Measurements from ENCODE around the gene ZNF236. TPM values are rescaled to one million over a fixed set of nuclear protein-coding genes. Genes with fewer than 3 reads are reported as not detected.

Gene ZNF236
- total and polyA plus RNA-seq, 10 of the 15 experiments (the other 5 are each of a cell fraction or from before 2014, with no cell fraction given) = 1.0 to 14.4 (median 5.9) TPM

DNA sequence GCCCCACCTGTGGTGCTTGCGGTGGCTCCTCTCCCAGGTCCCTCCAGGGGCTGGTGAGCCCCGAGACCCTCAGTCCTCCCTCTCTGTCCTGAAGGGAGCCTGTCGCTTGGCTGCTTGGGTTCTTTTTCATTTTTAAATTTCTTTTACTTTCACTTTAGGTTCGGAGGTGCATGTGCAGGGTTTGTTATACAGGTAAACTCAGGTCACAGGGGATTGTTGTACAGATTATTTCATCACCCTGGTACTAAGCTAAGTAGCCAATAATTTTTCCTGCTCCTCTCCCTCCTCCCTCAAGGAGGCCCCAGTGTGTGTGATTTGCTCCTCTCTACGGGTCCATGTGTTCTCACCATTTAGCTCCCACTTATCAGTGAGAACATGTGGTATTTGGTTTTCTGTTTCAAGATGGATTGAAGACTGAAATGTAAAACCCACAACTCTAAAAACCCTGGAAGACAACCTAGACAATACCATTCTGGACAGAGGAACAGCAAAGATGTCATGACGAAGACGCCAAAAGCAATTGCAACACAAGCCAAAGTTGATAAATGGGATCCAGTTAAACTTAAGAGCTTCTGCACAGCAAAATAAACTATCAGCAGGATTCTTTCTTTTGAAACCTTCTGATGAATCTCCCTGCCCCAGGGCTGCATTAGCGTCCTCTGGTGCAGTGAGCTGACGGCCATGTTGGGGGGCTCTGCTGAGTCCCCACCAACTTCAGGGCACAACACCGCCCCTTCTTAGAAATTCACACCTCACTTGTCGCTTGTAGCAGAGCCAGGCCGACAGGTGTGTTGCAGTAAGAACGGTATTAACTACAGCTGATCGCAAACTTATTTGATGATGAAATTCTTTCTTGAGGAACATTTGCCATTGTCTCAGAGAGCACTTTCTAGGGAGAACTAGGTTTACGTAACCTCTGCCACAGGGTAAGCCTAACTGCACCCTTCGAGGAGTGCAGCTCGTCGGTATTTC is 135.3 kb downstream of the ZNF236 start:
- WGBS (ENCODE audit: insufficient coverage, insufficient replicate concordance, low lambda C conversion rate, missing lambda C conversion rate) = 84% methylated on average over 18 of the region's 18 CpGs
- ChIA-PET SMC1A (ENCODE audit: uncharacterized antibody, unreplicated experiment) (interaction anchor here (1.0 to 9.8 kb wide), 3 partner anchors 18 to 42 kb away, joined by 3 to 140 read pairs (median 3); no protein-coding TSS in a partner anchor), CTCF (interaction anchor here (0.9 to 15.3 kb wide), 2 partner anchors 22 to 43 kb away, joined by 3 to 208 read pairs; no protein-coding TSS in a partner anchor), POLR2A (no interaction called here), RAD21 (ENCODE audit: unreplicated experiment) (no interaction called here)
- Histone ChIP-seq H3K9ac (ENCODE audit: control insufficient read depth, insufficient read depth, low read length) (no peak overlapping the region), H3K27ac (ENCODE audit: control insufficient read depth, insufficient read depth) (no peak overlapping the region), H3K27me3 (replicated peaks in 1 of 2; ENCODE audit: control insufficient read depth in 2 of 2, insufficient read depth in 2 of 2, low read length in 1 of 2) (no peaks in the 10 kb centered on the region), H3K4me3 (no peak overlapping the region), H3K36me3 (ENCODE audit: control insufficient read depth in 2 of 2, insufficient read depth in 2 of 2, low read length in 1 of 2) (peaks cover 15 to 16% of the 10 kb centered on the region in 2 experiments; a peak in 3 of 4 replicates), H3K4me1 (ENCODE audit: control insufficient read depth, insufficient read depth, low read length) (no peaks in the 10 kb centered on the region), H2AFZ (ENCODE audit: control insufficient read depth, low read depth, low read length) (no peak overlapping the region), H3K79me2 (ENCODE audit: control insufficient read depth, insufficient read depth, low read length) (no peaks in the 10 kb centered on the region), H3K9me3 (replicated peaks; ENCODE audit: control insufficient read depth, insufficient read depth, low read length) (no peaks in the 10 kb centered on the region), H3K4me2 (ENCODE audit: control insufficient read depth, insufficient read depth) (no peak overlapping the region), H4K20me1 (ENCODE audit: control insufficient read depth, insufficient read depth) (no peaks in the 10 kb centered on the region)
- BruUV-seq (replicated peaks) = no TSS peak
- in situ Hi-C loops (cut with MboI) = no loop called here
- intact Hi-C loops (cut with micrococcal nuclease; ENCODE audit: unreplicated experiment) = no loop called here
- no peak for TF ChIP-seq NFYB (IDR thresholded peaks at IDR 0.05; ENCODE audit: insufficient read depth, low read depth, low read length)
- TF ChIP-seq SUPT20H (IDR thresholded peaks at IDR 0.05; ENCODE audit: borderline replicate concordance, control insufficient read depth, low read depth, low read length) = no peak
- DNase-seq (ENCODE audit: low read depth, low spot score) (no peak), FAIRE-seq (peak; percentile 75), ATAC-seq (no peak)

DNA sequence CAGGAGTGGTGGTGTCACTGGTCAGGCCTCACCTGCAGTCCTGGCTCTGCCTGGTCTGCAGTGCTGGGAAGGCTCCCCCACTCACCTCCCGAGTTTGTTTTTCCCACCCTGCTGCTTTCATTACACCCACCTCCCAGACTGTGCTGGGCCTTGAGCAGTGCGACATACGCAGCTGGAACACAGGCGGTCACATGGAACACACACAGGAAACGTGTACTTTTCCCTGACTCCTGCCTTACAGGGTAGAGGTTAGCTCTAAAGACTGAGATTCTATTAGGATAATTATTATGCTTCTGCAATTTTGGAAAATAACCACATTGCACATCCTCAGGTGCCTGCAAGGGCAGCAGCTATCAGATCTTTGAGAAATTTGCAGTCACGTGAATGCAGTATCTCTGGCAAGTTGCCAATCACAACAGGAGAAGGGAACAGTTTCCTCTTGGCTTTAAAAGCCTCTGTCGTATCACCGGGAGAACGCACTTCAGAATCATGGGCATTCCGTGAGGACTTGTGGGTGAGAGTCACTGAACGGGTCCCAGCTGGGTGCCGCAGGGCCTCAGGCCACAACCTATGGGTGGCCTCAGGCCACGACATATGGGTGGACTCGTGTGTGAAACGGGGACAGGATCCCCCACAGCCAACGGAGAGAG is 136.5 kb downstream of the ZNF236 start:
- Histone ChIP-seq H3K9ac (ENCODE audit: control insufficient read depth, insufficient read depth, low read length) (no peak overlapping the region), H4K20me1 (ENCODE audit: control insufficient read depth, insufficient read depth) (no peaks in the 10 kb centered on the region), H3K27me3 (replicated peaks in 1 of 2; ENCODE audit: control insufficient read depth in 2 of 2, insufficient read depth in 2 of 2, low read length in 1 of 2) (no peaks in the 10 kb centered on the region), H3K4me2 (ENCODE audit: control insufficient read depth, insufficient read depth) (no peak overlapping the region), H3K36me3 (ENCODE audit: control insufficient read depth in 2 of 2, insufficient read depth in 2 of 2, low read length in 1 of 2) (peaks cover 12 to 14% of the 10 kb centered on the region in 2 experiments; a peak in 3 of 4 replicates), H3K4me1 (ENCODE audit: control insufficient read depth, insufficient read depth, low read length) (peaks cover 8% of the 10 kb centered on the region), H3K4me3 (no peak overlapping the region), H3K9me3 (replicated peaks; ENCODE audit: control insufficient read depth, insufficient read depth, low read length) (no peaks in the 10 kb centered on the region), H2AFZ (ENCODE audit: control insufficient read depth, low read depth, low read length) (no peak overlapping the region), H3K27ac (ENCODE audit: control insufficient read depth, insufficient read depth) (no peak overlapping the region), H3K79me2 (ENCODE audit: control insufficient read depth, insufficient read depth, low read length) (no peaks in the 10 kb centered on the region)
- in situ Hi-C loops (cut with MboI) = no loop called here
- FAIRE-seq (no peak), DNase-seq (ENCODE audit: low read depth, low spot score) (no peak), ATAC-seq (no peak)
- ChIA-PET RAD21 (ENCODE audit: unreplicated experiment) (no interaction called here), POLR2A (no interaction called here), SMC1A (ENCODE audit: uncharacterized antibody, unreplicated experiment) (interaction anchor here (1.0 to 9.8 kb wide), 3 partner anchors 17 to 41 kb away, joined by 3 to 140 read pairs (median 3); no protein-coding TSS in a partner anchor), CTCF (interaction anchor here (0.9 to 15.3 kb wide), 2 partner anchors 21 to 41 kb away, joined by 3 to 208 read pairs; no protein-coding TSS in a partner anchor)
- BruUV-seq (replicated peaks) = no TSS peak
- intact Hi-C loops (cut with micrococcal nuclease; ENCODE audit: unreplicated experiment) = no loop called here
- 89% methylated on average over 16 of the region's 16 CpGs for WGBS (ENCODE audit: insufficient coverage, insufficient replicate concordance, low lambda C conversion rate, missing lambda C conversion rate)
- TF ChIP-seq SMAD1 (IDR thresholded peaks at IDR 0.05; ENCODE audit: low read depth, partially characterized antibody) (no peak), POU2F2 (IDR thresholded peaks at IDR 0.05; ENCODE audit: borderline replicate concordance, low read depth, low read length) (no peak), ESRRA (IDR thresholded peaks at IDR 0.05; ENCODE audit: low read length) (no peak), PRDM15 (CRISPR knock-in tag; IDR thresholded peaks at IDR 0.05) (no peak), IKZF1 (conservative IDR thresholded peaks at IDR 0.05) (no peak), IRF4 (IDR thresholded peaks at IDR 0.05; ENCODE audit: low read depth, low read length) (no peak), TBL1XR1 (IDR thresholded peaks at IDR 0.05; ENCODE audit: low read depth, low read length) (no peak), PAX8 (IDR thresholded peaks at IDR 0.05) (no peak), RAD51 (IDR thresholded peaks at IDR 0.05) (no peak), MEF2A (IDR thresholded peaks at IDR 0.05; ENCODE audit: insufficient read depth, low read depth, low read length) (no peak)
